ENCODE results near the gene TGFA.

Gene TGFA

DNA sequence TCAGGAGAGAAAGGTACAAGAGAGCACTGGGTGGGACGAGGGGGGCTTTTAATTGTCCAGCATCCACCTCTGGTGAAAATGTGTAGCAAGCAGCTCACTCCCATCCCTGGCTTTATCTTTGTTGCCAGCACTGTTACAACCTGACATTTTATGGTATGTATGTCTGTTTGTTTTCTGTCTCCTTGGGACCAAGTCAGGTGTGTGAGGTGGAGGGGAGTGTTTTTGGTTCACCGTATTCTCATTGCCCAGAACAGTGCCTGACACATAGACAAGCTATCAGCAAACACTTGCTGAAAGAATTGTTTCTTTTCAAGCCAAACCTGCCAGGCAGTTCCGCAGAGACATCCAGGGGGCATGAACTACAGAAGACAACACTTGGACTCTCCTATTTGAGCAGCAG, 24.7 kb downstream of the TGFA start:
- Histone ChIP-seq H3K27me3 (ENCODE audit: control insufficient read depth, insufficient read depth, low read length) (no peaks in the 10 kb centered on the region), H3K9ac (ENCODE audit: low read length) (no peak overlapping the region), H3K36me3 (ENCODE audit: control insufficient read depth, insufficient read depth, low read length) (no peaks in the 10 kb centered on the region), H3K27ac (ENCODE audit: low read depth, low read length) (no peak overlapping the region), H3K4me1 (ENCODE audit: control insufficient read depth, insufficient read depth, low read length) (no peaks in the 10 kb centered on the region), H3K4me3 (ENCODE audit: low read length) (no peak overlapping the region)

DNA sequence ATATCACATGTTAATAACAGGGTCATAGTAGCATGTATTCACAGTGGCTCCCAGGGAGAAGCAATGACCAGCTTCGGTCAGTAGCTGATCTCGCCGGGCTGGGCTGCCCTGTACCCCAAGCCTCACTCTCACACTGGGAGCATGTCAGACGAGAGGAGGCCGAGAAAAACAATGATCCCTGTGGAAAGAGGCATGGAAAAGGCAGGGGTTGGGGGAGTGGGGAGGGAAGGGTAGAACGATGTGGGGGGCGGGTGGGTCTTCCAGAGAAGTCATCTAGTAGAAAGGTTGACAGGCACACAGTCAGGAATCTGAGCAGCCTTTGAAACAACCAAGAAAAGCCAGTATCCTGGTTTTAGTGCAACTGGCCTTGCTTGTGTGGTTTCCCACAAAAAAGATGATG, 25.4 kb downstream of the TGFA start:
- Histone ChIP-seq H3K4me1 (ENCODE audit: control insufficient read depth, insufficient read depth, low read length) (no peaks in the 10 kb centered on the region), H3K9ac (ENCODE audit: low read length) (no peak overlapping the region), H3K4me3 (ENCODE audit: low read length) (no peak overlapping the region), H3K27me3 (ENCODE audit: control insufficient read depth, insufficient read depth, low read length) (no peaks in the 10 kb centered on the region), H3K36me3 (ENCODE audit: control insufficient read depth, insufficient read depth, low read length) (no peaks in the 10 kb centered on the region), H3K27ac (ENCODE audit: low read depth, low read length) (no peak overlapping the region)

DNA sequence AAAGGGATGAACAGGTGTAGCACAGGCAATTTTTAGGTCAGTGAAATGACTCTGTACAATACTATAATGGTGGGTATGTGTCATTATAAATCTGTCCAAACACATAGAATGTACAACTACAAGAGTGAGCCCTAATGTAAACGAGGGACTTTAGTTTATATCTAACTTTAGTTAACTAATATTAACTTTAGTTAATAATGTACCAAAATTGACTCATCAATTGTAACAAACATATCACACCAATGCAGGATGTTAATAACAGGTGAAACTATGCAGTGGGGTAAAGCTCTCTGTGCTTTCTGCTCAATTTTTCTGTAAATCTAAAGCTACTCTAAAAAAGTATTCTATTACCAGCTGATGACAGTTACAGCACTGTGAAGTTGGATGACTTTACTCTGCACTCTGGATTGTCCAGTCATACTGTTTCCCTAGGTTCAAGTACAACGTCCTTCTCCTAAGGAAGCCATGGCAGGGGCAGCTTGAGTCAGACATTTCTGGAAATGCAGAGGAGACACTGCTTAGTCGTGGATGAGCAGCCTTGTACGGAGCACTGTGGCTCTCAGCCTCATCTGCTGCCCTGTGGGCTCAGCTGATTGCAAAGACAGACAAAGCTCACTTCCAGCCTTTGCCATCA, 26.1 kb downstream of the TGFA start:
- Histone ChIP-seq H3K4me3 (ENCODE audit: low read length) (no peak overlapping the region), H3K36me3 (ENCODE audit: control insufficient read depth, insufficient read depth, low read length) (no peaks in the 10 kb centered on the region), H3K4me1 (ENCODE audit: control insufficient read depth, insufficient read depth, low read length) (no peaks in the 10 kb centered on the region), H3K27ac (ENCODE audit: low read depth, low read length) (no peak overlapping the region), H3K9ac (ENCODE audit: low read length) (no peak overlapping the region), H3K27me3 (ENCODE audit: control insufficient read depth, insufficient read depth, low read length) (no peaks in the 10 kb centered on the region)

DNA sequence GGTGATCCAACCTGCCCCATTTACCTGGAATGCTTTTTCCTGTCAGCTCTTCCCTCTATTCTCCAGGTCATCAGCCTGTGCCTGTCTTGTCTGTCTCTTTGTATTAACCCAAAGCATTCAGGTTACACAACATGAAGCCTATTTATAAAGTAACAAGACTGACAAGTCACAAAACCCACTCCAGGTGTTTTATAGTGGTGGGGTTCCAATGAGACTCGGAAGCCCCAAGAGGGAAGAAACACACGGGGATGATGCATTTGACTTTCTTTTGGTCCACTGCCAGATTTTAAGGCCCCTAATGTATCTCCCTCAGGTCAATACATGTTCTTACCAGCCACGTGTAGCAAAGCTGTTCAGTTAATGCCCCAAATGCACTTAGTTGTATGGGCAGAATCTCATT, 27.5 kb downstream of the TGFA start:
- no peak overlapping the region for H3K27ac ChIP-seq (ENCODE audit: low read depth, low read length)
- H3K9ac ChIP-seq (ENCODE audit: low read length) = no peak overlapping the region
- no peaks in the 10 kb centered on the region for H3K4me1 ChIP-seq (ENCODE audit: control insufficient read depth, insufficient read depth, low read length)
- H3K27me3 ChIP-seq (ENCODE audit: control insufficient read depth, insufficient read depth, low read length) = no peaks in the 10 kb centered on the region
- H3K4me3 ChIP-seq (ENCODE audit: low read length) = no peak overlapping the region
- no peaks in the 10 kb centered on the region for H3K36me3 ChIP-seq (ENCODE audit: control insufficient read depth, insufficient read depth, low read length)

DNA sequence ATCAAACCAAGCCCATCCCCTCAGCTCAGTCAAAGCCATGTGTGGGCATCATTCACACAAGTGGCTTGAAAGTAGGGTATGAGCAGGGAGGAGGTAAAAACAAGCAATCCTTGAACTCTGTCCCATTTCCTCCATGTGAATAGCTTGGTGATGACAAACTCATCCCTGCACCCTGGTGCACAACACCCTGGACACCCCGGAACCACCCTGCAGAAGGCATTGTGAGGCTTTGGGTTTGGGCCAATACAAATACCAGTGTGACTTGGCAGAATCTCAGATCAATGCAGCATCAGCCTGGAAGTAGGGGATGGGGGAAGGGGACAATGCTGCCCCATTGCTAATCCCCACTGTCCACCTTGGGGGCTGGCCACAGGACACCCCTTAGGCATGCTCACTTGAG, 28.6 kb downstream of the TGFA start:
- Histone ChIP-seq H3K4me1 (ENCODE audit: control insufficient read depth, insufficient read depth, low read length) (no peaks in the 10 kb centered on the region), H3K9ac (ENCODE audit: low read length) (no peak overlapping the region), H3K27me3 (ENCODE audit: control insufficient read depth, insufficient read depth, low read length) (no peaks in the 10 kb centered on the region), H3K27ac (ENCODE audit: low read depth, low read length) (no peak overlapping the region), H3K4me3 (ENCODE audit: low read length) (no peak overlapping the region), H3K36me3 (ENCODE audit: control insufficient read depth, insufficient read depth, low read length) (no peaks in the 10 kb centered on the region)

DNA sequence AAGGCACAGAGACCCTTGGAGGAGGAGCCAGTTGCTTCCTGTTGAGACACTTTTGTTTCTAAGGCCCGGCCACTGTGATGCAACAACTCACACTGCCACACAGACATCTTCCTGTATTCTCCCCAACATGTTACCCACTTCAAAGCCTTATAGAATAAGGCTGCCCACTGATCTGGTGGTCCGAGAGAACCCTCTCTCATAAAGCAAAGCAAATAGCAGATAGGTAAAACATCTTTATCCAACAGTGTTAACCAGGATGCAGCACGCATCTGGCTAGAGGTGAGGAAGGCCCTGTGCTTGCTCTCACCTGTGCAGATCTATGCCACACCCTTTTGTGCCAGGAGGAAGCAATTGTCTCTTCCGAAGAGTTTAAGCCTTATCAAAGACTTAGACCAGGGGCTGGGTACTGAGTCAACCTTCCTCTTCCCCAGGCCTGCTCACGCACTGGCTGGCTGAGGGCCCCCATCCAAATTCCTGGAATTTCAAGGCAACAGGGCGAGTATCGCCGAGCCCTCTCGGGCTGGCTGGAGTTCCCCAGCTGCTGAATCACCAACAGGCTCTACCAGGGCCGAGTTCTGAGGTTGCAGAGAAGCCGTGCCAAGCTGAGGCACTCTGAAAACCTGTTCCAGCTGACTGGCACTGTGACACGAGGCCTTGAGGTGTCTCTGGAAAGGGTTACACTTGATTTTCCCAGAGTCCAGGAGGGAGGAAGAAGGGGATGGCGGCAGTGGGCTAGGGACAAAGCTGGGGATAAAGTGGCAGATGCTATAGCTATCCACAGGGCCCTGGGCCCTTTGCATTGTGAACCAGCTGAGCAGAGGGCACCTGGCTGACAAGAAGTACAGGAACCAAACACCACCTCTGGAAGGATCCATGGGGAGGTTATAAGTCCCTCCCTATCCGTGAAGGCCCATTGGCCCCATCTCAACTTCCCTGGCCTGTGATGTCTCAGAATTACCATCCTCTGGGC, 29.3 kb downstream of the TGFA start:
- no peaks in the 10 kb centered on the region for H3K36me3 ChIP-seq (ENCODE audit: control insufficient read depth, insufficient read depth, low read length)
- no peak overlapping the region for H3K27ac ChIP-seq (ENCODE audit: low read depth, low read length)
- H3K27me3 ChIP-seq (ENCODE audit: control insufficient read depth, insufficient read depth, low read length) = no peaks in the 10 kb centered on the region
- no peaks in the 10 kb centered on the region for H3K4me1 ChIP-seq (ENCODE audit: control insufficient read depth, insufficient read depth, low read length)
- H3K4me3 ChIP-seq (ENCODE audit: low read length) = no peak overlapping the region
- no peak overlapping the region for H3K9ac ChIP-seq (ENCODE audit: low read length)

DNA sequence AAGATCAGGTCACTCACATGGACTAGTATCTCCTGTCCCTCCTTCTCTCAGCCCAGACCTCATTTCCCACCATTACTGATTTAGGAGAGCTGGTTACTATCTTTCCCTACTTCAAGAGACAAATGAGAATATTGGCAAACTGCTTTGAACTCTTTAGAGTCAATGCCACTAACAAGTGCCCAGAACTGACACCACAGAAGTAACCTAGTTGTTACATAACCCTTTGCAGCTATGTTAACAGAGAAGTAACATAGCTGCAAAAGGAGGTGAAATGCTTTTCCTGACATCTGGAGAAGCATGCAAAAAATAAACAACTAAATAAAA, 30.0 kb downstream of the TGFA start:
- H3K9ac ChIP-seq (ENCODE audit: low read length) = no peak overlapping the region
- H3K27me3 ChIP-seq (ENCODE audit: control insufficient read depth, insufficient read depth, low read length) = no peaks in the 10 kb centered on the region
- H3K27ac ChIP-seq (ENCODE audit: low read depth, low read length) = no peak overlapping the region

DNA sequence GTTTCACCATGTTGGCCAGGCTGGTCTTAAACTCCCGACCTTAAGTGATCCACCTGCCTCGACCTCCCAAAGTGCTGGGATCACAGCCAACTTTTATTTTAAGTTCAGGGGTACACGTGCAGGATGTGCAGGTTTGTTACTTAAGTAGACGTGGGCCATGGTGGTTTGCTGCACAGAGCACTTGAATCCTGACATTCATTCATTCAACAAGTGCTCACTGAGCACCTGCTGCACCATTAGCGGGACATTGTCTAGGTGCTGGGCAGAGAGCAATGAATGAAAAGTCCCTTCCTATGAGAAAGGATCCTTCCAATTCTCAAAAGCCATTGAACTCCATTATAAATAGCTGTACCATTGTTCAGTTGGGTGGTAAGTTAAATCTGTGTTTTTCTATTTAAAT, 31.0 kb downstream of the TGFA start:
- no peaks in the 10 kb centered on the region for H3K4me1 ChIP-seq (ENCODE audit: control insufficient read depth, insufficient read depth, low read length)
- no peak overlapping the region for H3K9ac ChIP-seq (ENCODE audit: low read length)
- no peaks in the 10 kb centered on the region for H3K36me3 ChIP-seq (ENCODE audit: control insufficient read depth, insufficient read depth, low read length)
- H3K4me3 ChIP-seq (ENCODE audit: low read length) = no peak overlapping the region
- H3K27ac ChIP-seq (ENCODE audit: low read depth, low read length) = no peak overlapping the region
- no peaks in the 10 kb centered on the region for H3K27me3 ChIP-seq (ENCODE audit: control insufficient read depth, insufficient read depth, low read length)

More for the DNA sequence above, 30.0 kb downstream of the TGFA start:
- H3K4me1 ChIP-seq (ENCODE audit: control insufficient read depth, insufficient read depth, low read length) = no peaks in the 10 kb centered on the region
- H3K36me3 ChIP-seq (ENCODE audit: control insufficient read depth, insufficient read depth, low read length) = no peaks in the 10 kb centered on the region
- no peak overlapping the region for H3K4me3 ChIP-seq (ENCODE audit: low read length)

DNA sequence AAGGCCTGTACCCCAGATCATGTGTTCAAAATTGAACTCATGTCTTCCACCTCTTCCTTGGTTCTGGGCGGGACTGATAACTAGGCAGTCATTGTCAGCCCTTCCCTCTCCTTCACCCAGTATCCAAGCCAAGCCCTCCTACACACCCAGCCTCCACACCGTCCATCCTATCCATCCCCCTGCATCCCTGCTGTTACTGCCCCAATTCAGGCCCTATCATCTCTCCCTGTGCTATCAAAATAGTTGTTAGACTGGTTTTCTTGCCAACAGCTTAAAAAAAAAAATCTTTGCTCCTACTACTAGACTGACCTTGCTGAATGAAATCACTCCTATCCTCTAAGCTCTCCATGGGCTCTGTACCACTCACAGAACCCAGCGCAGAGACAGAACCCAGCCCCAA, 32.8 kb downstream of the TGFA start:
- Histone ChIP-seq H3K4me1 (ENCODE audit: control insufficient read depth, insufficient read depth, low read length) (no peaks in the 10 kb centered on the region), H3K36me3 (ENCODE audit: control insufficient read depth, insufficient read depth, low read length) (no peaks in the 10 kb centered on the region), H3K27ac (ENCODE audit: low read depth, low read length) (no peak overlapping the region)

DNA sequence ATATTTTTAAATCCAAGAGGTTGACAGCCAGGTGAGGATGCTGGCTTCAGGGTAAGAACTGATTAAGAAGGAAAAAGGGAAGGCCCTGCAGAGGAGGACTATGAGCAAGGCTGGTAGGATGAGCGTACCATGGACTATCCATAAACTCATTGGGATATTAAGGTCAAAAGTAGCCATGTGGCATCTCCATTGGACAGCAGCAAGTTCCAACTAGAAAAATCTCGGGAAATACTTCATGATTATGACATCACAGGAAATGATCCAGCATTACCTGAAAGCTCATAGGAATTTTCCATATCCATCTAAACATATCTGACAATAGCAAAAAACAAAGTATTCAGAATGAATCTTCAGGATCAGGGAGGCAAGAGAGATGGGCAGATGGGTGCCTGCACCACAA, 34.2 kb downstream of the TGFA start:
- H3K36me3 ChIP-seq (ENCODE audit: control insufficient read depth, insufficient read depth, low read length) = no peaks in the 10 kb centered on the region
- no peak overlapping the region for H3K4me3 ChIP-seq (ENCODE audit: low read length)
- no peak overlapping the region for H3K27ac ChIP-seq (ENCODE audit: low read depth, low read length)
- no peaks in the 10 kb centered on the region for H3K4me1 ChIP-seq (ENCODE audit: control insufficient read depth, insufficient read depth, low read length)
- H3K27me3 ChIP-seq (ENCODE audit: control insufficient read depth, insufficient read depth, low read length) = no peaks in the 10 kb centered on the region
- H3K9ac ChIP-seq (ENCODE audit: low read length) = no peak overlapping the region

More for the DNA sequence above, 32.8 kb downstream of the TGFA start:
- Histone ChIP-seq H3K27me3 (ENCODE audit: control insufficient read depth, insufficient read depth, low read length) (no peaks in the 10 kb centered on the region), H3K9ac (ENCODE audit: low read length) (no peak overlapping the region), H3K4me3 (ENCODE audit: low read length) (no peak overlapping the region)

DNA sequence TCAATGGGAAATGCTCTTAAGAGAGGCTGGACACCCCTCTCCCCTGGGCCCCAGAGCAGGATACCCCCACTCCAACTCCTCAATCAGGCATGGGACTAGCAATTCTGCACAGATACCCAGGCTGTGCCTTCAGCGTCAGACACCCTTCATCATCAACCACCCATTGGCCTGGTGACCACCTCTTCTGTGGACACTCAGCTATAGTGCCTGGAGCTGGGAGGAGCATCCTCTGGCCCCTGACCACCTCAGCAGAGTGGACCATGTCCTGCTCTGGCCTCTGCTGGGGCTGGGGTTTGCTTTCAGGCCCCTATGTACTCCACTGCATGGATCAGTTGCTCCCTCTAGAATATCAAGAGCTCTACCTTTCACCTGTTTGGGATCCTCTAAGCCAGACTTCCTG, 35.1 kb downstream of the TGFA start:
- H3K27ac ChIP-seq (ENCODE audit: low read depth, low read length) = no peak overlapping the region
- no peak overlapping the region for H3K4me3 ChIP-seq (ENCODE audit: low read length)
- no peaks in the 10 kb centered on the region for H3K27me3 ChIP-seq (ENCODE audit: control insufficient read depth, insufficient read depth, low read length)
- H3K9ac ChIP-seq (ENCODE audit: low read length) = no peak overlapping the region
- H3K4me1 ChIP-seq (ENCODE audit: control insufficient read depth, insufficient read depth, low read length) = no peaks in the 10 kb centered on the region
- no peaks in the 10 kb centered on the region for H3K36me3 ChIP-seq (ENCODE audit: control insufficient read depth, insufficient read depth, low read length)

DNA sequence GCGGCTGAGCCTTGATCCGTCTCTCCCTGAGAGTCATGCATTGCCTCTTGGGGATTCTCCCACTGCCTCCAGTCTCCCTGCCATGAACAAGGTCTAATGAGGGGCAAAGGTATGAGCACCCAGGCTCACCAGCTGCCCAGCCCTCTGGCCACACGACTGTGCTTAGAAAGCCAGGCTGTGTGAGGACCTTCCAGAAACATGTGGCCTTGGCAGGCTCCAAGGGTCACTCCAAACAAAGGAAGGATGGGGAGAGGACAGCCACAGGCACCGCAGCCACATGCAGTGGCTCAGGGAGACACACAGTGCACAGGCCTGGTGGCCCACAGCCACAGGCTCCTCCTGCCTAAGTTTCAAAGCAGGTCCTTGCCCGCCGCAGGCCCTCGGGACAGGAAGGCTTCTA, 35.8 kb downstream of the TGFA start:
- Histone ChIP-seq H3K36me3 (ENCODE audit: control insufficient read depth, insufficient read depth, low read length) (no peaks in the 10 kb centered on the region), H3K27me3 (ENCODE audit: control insufficient read depth, insufficient read depth, low read length) (no peaks in the 10 kb centered on the region), H3K9ac (ENCODE audit: low read length) (no peak overlapping the region), H3K4me1 (ENCODE audit: control insufficient read depth, insufficient read depth, low read length) (no peaks in the 10 kb centered on the region), H3K27ac (ENCODE audit: low read depth, low read length) (no peak overlapping the region), H3K4me3 (ENCODE audit: low read length) (no peak overlapping the region)

DNA sequence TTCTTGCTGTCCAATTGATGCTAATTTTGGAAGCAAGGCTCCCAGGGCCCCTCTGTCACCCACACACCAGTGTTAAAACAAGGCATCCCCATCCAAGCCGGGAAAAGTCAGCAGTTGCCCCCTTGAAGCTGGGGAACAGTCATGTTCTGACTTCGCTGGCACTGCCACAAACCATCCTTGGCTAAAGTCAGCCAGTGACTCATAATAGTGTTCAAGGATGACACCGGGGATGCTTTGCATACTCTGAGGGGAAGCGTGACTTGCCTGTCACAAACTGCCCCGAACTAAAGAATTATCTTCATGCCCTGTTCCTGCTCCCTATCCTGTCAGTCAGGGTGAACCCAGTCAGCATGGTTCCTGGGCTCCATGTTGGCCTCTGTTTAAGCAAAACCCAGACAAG, 37.0 kb downstream of the TGFA start:
- H3K4me1 ChIP-seq (ENCODE audit: control insufficient read depth, insufficient read depth, low read length) = no peaks in the 10 kb centered on the region

More for the DNA sequence above, 37.0 kb downstream of the TGFA start:
- Histone ChIP-seq H3K27me3 (ENCODE audit: control insufficient read depth, insufficient read depth, low read length) (no peaks in the 10 kb centered on the region), H3K4me3 (ENCODE audit: low read length) (no peak overlapping the region), H3K36me3 (ENCODE audit: control insufficient read depth, insufficient read depth, low read length) (no peaks in the 10 kb centered on the region), H3K9ac (ENCODE audit: low read length) (no peak overlapping the region), H3K27ac (ENCODE audit: low read depth, low read length) (no peak overlapping the region)

All from rectal smooth muscle tissue (tissue), 1 donor.